Measurements from ENCODE around the gene GPRASP3.
"Not testable (repeated sequence)": the region's sequence is repeated elsewhere in the genome, so short reads cannot be mapped to it uniquely, and the experiment has no call there.

Gene GPRASP3

DNA sequence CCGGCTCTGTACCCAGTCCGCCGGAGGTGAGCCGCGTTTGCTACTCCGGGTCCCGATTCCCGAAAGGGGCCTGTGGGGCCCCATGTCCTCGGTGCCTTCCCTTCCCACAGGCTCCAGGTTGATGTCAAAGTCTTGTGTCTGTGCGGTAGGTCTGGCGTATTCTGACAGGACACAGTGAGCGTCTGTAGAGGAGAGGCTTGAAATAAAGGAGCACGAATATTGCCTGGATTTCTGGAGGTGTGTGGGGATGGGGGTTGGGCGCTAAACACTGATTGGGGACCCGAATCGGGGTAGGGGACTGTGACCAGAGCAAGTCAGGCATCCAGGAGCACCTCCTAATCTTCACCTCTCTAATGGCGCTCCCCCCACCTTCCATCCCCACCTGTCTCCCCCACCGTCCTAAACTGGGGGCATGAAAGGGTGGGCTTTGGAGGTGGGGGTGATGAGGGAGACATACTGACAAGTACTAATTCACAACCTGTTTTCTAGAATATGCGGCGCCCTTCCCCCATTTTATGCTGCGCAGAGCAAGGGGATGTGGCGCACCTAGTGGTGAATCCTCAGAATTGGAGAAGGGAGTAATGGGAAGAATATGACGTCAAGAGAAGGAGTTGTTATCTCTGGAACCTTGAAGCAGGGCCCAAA lies 7.4 kb upstream of the GPRASP3 start:
- peak; percentile 69 for DNase-seq (ENCODE audit: low read depth)

DNA sequence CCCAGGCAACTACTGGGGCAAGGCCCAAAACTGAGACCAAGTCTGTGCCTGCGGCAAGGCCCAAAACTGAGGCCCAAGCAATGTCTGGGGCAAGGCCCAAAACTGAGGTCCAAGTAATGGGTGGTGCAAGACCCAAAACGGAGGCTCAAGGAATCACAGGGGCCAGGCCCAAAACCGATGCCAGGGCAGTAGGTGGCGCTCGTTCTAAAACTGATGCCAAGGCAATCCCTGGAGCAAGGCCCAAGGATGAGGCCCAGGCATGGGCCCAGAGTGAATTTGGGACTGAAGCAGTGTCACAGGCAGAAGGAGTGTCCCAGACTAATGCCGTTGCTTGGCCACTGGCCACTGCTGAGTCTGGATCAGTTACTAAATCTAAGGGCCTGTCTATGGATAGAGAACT lies 5.5 kb upstream of the GPRASP3 start:
- Histone ChIP-seq H3K4me1 (ENCODE audit: control insufficient read depth, insufficient read depth, low read length) (no peaks in the 10 kb centered on the region), H3K9me3 (ENCODE audit: control insufficient read depth, low read length) (no peaks in the 10 kb centered on the region), H3K9ac (ENCODE audit: low read length) (no peak overlapping the region), H3K27me3 (replicated peaks; ENCODE audit: control insufficient read depth, insufficient read depth, low read length) (peaks cover 10% of the 10 kb centered on the region), H3K4me3 (ENCODE audit: low read length) (no peak overlapping the region), H3K36me3 (ENCODE audit: control insufficient read depth, insufficient read depth, low read length, severe bottlenecking) (no peaks in the 10 kb centered on the region)
- DNase-seq (ENCODE audit: low read depth), result no peak

More for the DNA sequence above, 7.4 kb upstream of the GPRASP3 start:
- no peaks in the 10 kb centered on the region for H3K4me1 ChIP-seq (ENCODE audit: control insufficient read depth, insufficient read depth, low read length)
- no peaks in the 10 kb centered on the region for H3K9me3 ChIP-seq (ENCODE audit: control insufficient read depth, low read length)
- H3K27me3 ChIP-seq (replicated peaks; ENCODE audit: control insufficient read depth, insufficient read depth, low read length), result peaks cover 10% of the 10 kb centered on the region
- H3K36me3 ChIP-seq (ENCODE audit: control insufficient read depth, insufficient read depth, low read length, severe bottlenecking), result no peaks in the 10 kb centered on the region
- peak overlapping the region; percentile 83 for H3K9ac ChIP-seq (ENCODE audit: low read length)
- H3K4me3 ChIP-seq (ENCODE audit: low read length), result peak overlapping the region; percentile 86

DNA sequence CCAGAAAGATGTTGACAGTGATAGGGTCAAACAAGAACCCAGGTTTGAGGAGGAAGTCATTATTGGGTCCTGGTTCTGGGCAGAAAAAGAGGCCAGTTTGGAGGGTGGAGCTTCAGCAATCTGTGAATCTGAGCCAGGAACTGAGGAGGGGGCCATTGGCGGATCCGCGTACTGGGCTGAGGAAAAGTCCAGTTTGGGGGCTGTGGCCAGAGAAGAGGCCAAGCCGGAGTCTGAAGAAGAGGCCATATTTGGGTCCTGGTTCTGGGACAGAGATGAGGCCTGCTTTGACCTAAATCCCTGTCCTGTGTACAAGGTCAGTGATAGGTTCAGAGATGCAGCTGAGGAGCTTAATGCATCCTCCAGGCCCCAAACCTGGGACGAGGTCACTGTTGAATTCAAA lies 4.6 kb upstream of the GPRASP3 start:
- Histone ChIP-seq H3K27me3 (replicated peaks; ENCODE audit: control insufficient read depth, insufficient read depth, low read length) (peaks cover 9% of the 10 kb centered on the region), H3K9ac (ENCODE audit: low read length) (no peak overlapping the region), H3K4me1 (ENCODE audit: control insufficient read depth, insufficient read depth, low read length) (no peaks in the 10 kb centered on the region), H3K9me3 (ENCODE audit: control insufficient read depth, low read length) (no peaks in the 10 kb centered on the region), H3K4me3 (ENCODE audit: low read length) (no peak overlapping the region), H3K36me3 (ENCODE audit: control insufficient read depth, insufficient read depth, low read length, severe bottlenecking) (no peaks in the 10 kb centered on the region)
- DNase-seq (ENCODE audit: low read depth), result no peak

DNA sequence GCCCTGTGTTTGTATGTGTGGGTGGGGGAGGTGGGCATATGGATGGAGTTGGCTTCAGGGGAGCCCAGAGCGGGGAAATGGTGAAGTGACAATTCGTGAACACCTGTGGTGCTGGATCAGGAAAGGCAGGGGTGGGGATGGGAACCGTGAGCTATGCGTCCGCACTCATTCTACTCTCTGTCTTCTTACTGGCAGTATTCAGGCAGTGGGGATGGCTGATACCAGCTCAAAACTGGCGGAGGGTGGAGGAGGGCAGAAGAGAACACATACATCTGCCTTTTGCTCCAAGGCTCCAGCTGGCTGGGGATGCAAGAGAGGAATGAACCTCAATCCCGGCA lies 595 bp downstream of the GPRASP3 start:
- H3K4me1 ChIP-seq (ENCODE audit: control insufficient read depth, insufficient read depth, low read length); H3K9me3 ChIP-seq (ENCODE audit: control insufficient read depth, low read length); H3K36me3 ChIP-seq (ENCODE audit: control insufficient read depth, insufficient read depth, low read length, severe bottlenecking); DNase-seq (ENCODE audit: low read depth); H3K27me3 ChIP-seq (replicated peaks; ENCODE audit: control insufficient read depth, insufficient read depth, low read length): not testable (repeated sequence)
- H3K9ac ChIP-seq (ENCODE audit: low read length), result peak overlapping the region; percentile 53
- H3K4me3 ChIP-seq (ENCODE audit: low read length), result peak overlapping the region; percentile 73

DNA sequence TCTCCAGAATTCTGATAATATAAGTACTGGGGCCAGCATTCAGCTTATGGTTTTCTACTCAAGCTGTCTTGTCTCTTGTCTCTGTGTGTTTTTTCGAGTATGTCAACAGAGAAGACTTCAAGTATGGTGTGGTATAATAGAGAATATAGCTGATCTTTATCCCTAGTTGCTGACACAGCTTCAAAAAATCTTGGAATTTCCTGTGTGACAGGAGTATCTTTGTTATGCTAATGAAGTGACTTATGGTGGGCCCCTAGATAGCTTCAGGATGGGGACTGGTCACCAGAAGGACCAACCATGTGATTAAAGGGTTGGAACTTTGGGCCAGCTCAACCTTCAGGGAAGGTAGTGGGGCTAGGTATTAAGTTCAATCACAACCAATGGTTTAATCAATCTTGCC lies 2.9 kb downstream of the GPRASP3 start:
- no peak for DNase-seq (ENCODE audit: low read depth)
- Histone ChIP-seq H3K9me3 (ENCODE audit: control insufficient read depth, low read length) (no peaks in the 10 kb centered on the region), H3K9ac (ENCODE audit: low read length) (no peak overlapping the region), H3K36me3 (ENCODE audit: control insufficient read depth, insufficient read depth, low read length, severe bottlenecking) (no peaks in the 10 kb centered on the region), H3K4me3 (ENCODE audit: low read length) (no peak overlapping the region), H3K4me1 (ENCODE audit: control insufficient read depth, insufficient read depth, low read length) (no peaks in the 10 kb centered on the region), H3K27me3 (replicated peaks; ENCODE audit: control insufficient read depth, insufficient read depth, low read length) (peaks cover 16% of the 10 kb centered on the region)

DNA sequence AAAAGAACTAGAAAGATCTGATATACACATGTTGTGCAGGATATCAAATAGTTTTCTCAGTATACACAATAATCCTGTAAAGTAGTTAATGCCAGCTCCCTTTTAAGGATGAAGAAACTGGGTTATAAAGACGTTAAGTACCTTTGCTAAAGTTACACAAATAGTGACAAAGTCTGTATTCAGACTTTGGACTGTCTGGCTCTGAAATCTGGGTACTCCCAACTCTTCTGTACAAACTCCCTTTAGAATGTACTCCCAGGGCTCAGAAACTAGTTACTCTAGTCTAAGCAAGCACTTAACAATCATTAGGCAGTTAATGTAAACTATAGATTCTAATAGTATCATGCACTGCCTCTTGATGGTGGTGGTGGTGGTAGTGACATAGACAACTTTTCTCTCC lies 7.2 kb downstream of the GPRASP3 start:
- no peak for DNase-seq (ENCODE audit: low read depth)
- Histone ChIP-seq H3K9ac (ENCODE audit: low read length) (no peak overlapping the region), H3K9me3 (ENCODE audit: control insufficient read depth, low read length) (no peaks in the 10 kb centered on the region), H3K36me3 (ENCODE audit: control insufficient read depth, insufficient read depth, low read length, severe bottlenecking) (no peaks in the 10 kb centered on the region), H3K27me3 (replicated peaks; ENCODE audit: control insufficient read depth, insufficient read depth, low read length) (peaks cover 17% of the 10 kb centered on the region), H3K4me1 (ENCODE audit: control insufficient read depth, insufficient read depth, low read length) (no peaks in the 10 kb centered on the region), H3K4me3 (ENCODE audit: low read length) (no peak overlapping the region)

DNA sequence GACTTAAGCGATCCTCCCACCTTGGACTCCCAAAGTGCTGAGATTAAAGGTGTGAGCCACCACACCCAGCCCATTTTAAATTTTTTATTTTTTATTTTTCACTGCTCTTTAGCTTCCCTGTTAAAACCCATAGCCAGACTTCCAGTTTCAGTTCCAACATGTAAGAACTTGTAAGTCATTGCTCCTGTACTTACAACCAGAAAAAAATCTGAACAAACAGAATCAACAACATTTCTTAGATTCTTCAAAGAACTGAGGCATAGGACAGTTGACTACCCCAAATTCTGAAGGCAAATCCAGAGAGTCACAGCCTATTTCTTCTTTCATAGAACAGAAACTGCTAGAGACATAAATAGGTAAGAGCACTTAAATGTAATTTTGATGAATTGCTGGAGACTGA lies 8.1 kb downstream of the GPRASP3 start:
- no peaks in the 10 kb centered on the region for H3K4me1 ChIP-seq (ENCODE audit: control insufficient read depth, insufficient read depth, low read length)
- H3K36me3 ChIP-seq (ENCODE audit: control insufficient read depth, insufficient read depth, low read length, severe bottlenecking), result no peaks in the 10 kb centered on the region

DNA sequence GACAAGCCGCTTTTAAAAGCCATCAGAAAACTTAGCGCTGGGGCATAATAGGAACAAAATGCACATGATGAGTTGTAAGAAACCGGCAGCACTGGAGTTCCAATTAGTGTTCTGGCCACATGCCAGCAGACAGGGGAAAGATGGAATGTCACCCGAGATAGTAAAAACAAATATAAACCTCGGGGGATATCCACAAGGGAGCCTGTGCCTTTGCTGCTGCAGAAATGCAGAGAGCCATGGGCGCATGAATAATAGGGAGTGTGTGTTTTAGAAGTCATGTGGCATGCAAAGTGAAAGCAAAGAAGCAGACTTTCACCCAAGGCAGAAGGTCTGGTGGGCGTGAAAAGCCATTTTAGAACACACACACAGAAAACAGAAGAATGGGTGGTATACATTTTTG lies 19.1 kb downstream of the GPRASP3 start:
- Histone ChIP-seq H3K9ac (ENCODE audit: low read length) (no peak overlapping the region), H3K4me3 (ENCODE audit: low read length) (no peak overlapping the region), H3K27me3 (replicated peaks; ENCODE audit: control insufficient read depth, insufficient read depth, low read length) (no peaks in the 10 kb centered on the region), H3K9me3 (ENCODE audit: control insufficient read depth, low read length) (no peaks in the 10 kb centered on the region), H3K36me3 (ENCODE audit: control insufficient read depth, insufficient read depth, low read length, severe bottlenecking) (no peaks in the 10 kb centered on the region), H3K4me1 (ENCODE audit: control insufficient read depth, insufficient read depth, low read length) (no peaks in the 10 kb centered on the region)
- DNase-seq (ENCODE audit: low read depth), result no peak

More for the DNA sequence above, 8.1 kb downstream of the GPRASP3 start:
- Histone ChIP-seq H3K9me3 (ENCODE audit: control insufficient read depth, low read length) (no peaks in the 10 kb centered on the region), H3K9ac (ENCODE audit: low read length) (no peak overlapping the region), H3K27me3 (replicated peaks; ENCODE audit: control insufficient read depth, insufficient read depth, low read length) (peaks cover 17% of the 10 kb centered on the region), H3K4me3 (ENCODE audit: low read length) (no peak overlapping the region)
- no peak for DNase-seq (ENCODE audit: low read depth)

DNA sequence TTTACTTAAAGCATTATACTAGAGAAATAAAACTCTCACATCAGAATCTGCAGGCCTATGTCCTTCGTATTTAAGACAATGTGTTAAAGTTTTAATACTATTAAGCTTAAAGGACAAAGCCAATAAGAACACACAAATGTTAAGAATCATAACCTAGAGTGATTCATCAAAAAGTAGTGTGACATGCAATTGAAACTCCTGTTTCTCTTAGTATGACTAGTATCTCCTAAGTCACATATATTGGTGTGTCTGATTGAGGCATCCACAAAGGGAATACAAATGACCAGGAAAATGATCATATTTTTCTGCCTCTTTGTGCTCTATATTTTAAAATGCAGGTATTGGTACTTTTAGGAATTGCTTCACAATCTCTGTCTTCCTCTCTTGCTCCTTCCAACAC lies 23.8 kb downstream of the GPRASP3 start:
- no peaks in the 10 kb centered on the region for H3K36me3 ChIP-seq (ENCODE audit: control insufficient read depth, insufficient read depth, low read length, severe bottlenecking)
- H3K9ac ChIP-seq (ENCODE audit: low read length), result no peak overlapping the region
- no peak overlapping the region for H3K4me3 ChIP-seq (ENCODE audit: low read length)
- no peak for DNase-seq (ENCODE audit: low read depth)
- no peaks in the 10 kb centered on the region for H3K27me3 ChIP-seq (replicated peaks; ENCODE audit: control insufficient read depth, insufficient read depth, low read length)
- H3K4me1 ChIP-seq (ENCODE audit: control insufficient read depth, insufficient read depth, low read length), result no peaks in the 10 kb centered on the region
- H3K9me3 ChIP-seq (ENCODE audit: control insufficient read depth, low read length), result no peaks in the 10 kb centered on the region

DNA sequence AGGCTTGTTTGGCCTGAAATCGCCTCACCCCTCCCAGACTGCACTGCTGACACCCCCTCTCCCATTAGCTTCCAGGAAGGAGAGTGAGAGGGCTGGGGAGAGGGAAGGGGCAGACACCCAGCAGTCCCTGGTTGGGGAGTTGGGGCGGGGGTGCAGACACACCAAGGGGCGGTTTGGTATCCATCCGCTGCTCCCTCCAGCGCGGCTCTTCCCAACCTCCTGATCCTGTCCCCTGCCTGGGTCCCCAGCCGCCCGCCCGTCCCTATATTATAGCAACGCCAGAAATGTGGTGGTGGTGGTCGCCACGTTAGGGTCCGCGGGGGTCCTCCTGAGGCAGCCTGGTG lies 24.9 kb downstream of the GPRASP3 start:
- Histone ChIP-seq H3K9ac (ENCODE audit: low read length) (peak overlapping the region; percentile 77), H3K4me3 (ENCODE audit: low read length) (peak overlapping the region; percentile 84), H3K36me3 (ENCODE audit: control insufficient read depth, insufficient read depth, low read length, severe bottlenecking) (no peaks in the 10 kb centered on the region)

DNA sequence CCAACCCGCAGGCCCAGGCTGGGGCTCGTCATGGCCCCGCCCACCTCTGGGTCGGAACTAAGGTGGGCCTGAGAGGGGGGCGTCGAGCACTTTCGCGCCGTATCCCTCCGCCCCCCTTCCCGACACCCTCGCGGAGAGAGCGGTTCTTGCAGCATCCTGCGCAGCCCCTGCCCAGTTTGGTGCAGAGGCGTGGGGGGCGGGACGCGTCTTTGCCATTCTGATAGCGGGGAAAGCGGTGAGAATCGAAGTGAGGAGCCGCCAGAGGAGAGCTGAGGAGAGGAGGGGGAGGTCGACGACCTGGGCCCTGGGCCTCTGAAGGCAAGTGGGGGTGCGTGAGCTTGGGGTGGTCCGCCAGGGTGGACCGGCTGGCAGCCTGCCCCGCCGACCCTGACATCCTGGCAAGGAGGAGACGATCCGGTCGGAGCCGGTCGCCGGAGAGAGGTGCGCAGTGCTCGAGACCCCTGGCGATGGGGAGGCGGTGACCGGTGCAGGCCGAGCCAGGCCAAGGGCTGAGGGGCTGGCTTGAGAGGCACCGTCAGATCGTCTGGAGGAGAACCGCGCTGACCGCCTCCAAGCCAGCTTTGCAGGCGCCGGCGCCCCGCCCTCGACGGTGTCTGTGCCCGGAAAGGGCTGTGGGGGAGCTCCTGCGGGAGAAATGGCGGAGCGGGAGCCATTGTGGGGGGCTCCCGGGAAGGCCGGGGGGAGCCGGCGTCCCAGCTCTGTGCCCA lies 25.5 kb downstream of the GPRASP3 start:
- Histone ChIP-seq H3K4me3 (ENCODE audit: low read length) (peak overlapping the region; percentile 84), H3K36me3 (ENCODE audit: control insufficient read depth, insufficient read depth, low read length, severe bottlenecking) (no peaks in the 10 kb centered on the region), H3K9me3 (ENCODE audit: control insufficient read depth, low read length) (no peaks in the 10 kb centered on the region), H3K4me1 (ENCODE audit: control insufficient read depth, insufficient read depth, low read length) (no peaks in the 10 kb centered on the region), H3K27me3 (replicated peaks; ENCODE audit: control insufficient read depth, insufficient read depth, low read length) (no peaks in the 10 kb centered on the region), H3K9ac (ENCODE audit: low read length) (peak overlapping the region; percentile 77)
- peak; percentile 40 for DNase-seq (ENCODE audit: low read depth)

More for the DNA sequence above, 24.9 kb downstream of the GPRASP3 start:
- Histone ChIP-seq H3K27me3 (replicated peaks; ENCODE audit: control insufficient read depth, insufficient read depth, low read length) (no peaks in the 10 kb centered on the region), H3K9me3 (ENCODE audit: control insufficient read depth, low read length) (no peaks in the 10 kb centered on the region), H3K4me1 (ENCODE audit: control insufficient read depth, insufficient read depth, low read length) (no peaks in the 10 kb centered on the region)
- no peak for DNase-seq (ENCODE audit: low read depth)

DNA sequence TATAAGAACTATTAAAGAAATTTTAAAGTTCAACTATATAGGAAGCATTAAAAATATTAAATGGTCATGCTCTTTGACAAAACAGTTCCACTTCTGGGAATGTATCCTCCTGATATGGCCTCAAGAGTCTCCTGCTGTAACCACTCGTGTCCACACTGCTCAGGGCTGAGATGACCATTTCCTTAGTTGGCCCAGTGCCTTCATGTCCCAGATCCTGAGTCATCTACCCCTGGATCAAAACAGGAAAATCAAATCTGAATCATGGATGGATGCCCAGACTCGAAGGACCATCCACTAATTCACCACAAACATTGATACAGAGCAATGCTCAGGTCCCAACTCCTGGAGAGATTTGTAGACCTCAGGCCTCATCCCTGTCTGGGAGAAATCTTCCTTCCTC lies 44.7 kb downstream of the GPRASP3 start:
- Histone ChIP-seq H3K27me3 (replicated peaks; ENCODE audit: control insufficient read depth, insufficient read depth, low read length) (peaks cover 6% of the 10 kb centered on the region), H3K9me3 (ENCODE audit: control insufficient read depth, low read length) (no peaks in the 10 kb centered on the region), H3K9ac (ENCODE audit: low read length) (peak overlapping the region; percentile 34), H3K36me3 (ENCODE audit: control insufficient read depth, insufficient read depth, low read length, severe bottlenecking) (no peaks in the 10 kb centered on the region), H3K4me1 (ENCODE audit: control insufficient read depth, insufficient read depth, low read length) (peaks cover 20% of the 10 kb centered on the region), H3K4me3 (ENCODE audit: low read length) (no peak overlapping the region)
- peak; percentile 47 for DNase-seq (ENCODE audit: low read depth)
